ENCODE measurements around the gene NELFA.
A peak's percentile ranks its signal among the peaks of the same experiment; 100 is the strongest.

The NELFA gene

DNA sequence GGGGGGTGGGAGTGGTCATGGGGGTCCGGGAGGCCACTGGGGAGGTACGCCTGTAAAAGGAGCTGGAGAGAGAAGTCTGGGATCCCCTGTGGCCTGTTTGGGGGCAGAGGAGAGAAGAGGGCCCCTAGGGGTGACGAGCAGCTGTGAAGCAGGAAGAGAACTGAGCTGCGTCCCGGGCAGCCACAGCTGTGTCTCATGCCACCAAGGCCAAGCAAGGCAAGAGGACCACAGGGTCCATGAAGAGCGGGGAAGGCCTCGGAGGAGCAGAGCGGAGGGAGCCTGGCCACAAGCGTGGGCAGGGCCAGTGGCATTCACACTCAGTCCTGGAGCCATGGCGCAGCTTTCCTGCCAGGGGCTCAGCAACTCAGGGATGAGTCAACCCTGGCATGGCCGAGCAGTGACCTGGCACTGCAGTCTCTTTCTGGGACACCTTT lies 36.8 kb upstream of the NELFA start:
- TF ChIP-seq TCF4 (CRISPR knock-in tag; IDR thresholded peaks at IDR 0.05; ENCODE audit: borderline replicate concordance): no peak
- TF ChIP-seq ZNF565 (CRISPR knock-in tag; conservative IDR thresholded peaks at IDR 0.05; ENCODE audit: low read depth): no peak
- TF ChIP-seq BACH2 (CRISPR knock-in tag; IDR thresholded peaks at IDR 0.05; ENCODE audit: borderline replicate concordance): no peak
- TF ChIP-seq, protein P1, sequence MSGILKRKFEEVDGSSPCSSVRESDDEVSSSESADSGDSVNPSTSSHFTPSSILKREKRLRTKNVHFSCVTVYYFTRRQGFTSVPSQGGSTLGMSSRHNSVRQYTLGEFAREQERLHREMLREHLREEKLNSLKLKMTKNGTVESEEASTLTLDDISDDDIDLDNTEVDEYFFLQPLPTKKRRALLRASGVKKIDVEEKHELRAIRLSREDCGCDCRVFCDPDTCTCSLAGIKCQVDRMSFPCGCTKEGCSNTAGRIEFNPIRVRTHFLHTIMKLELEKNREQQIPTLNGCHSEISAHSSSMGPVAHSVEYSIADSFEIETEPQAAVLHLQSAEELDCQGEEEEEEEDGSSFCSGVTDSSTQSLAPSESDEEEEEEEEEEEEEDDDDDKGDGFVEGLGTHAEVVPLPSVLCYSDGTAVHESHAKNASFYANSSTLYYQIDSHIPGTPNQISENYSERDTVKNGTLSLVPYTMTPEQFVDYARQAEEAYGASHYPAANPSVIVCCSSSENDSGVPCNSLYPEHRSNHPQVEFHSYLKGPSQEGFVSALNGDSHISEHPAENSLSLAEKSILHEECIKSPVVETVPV (CRISPR knock-in tag; IDR thresholded peaks at IDR 0.05): no peak
- no peak for TF ChIP-seq SNAI2 (CRISPR knock-in tag; IDR thresholded peaks at IDR 0.05)
- no peak for TF ChIP-seq RARB (CRISPR knock-in tag; IDR thresholded peaks at IDR 0.05)
- no peak for TF ChIP-seq TSHZ2 (CRISPR knock-in tag; IDR thresholded peaks at IDR 0.05)
- TF ChIP-seq, protein P2, sequence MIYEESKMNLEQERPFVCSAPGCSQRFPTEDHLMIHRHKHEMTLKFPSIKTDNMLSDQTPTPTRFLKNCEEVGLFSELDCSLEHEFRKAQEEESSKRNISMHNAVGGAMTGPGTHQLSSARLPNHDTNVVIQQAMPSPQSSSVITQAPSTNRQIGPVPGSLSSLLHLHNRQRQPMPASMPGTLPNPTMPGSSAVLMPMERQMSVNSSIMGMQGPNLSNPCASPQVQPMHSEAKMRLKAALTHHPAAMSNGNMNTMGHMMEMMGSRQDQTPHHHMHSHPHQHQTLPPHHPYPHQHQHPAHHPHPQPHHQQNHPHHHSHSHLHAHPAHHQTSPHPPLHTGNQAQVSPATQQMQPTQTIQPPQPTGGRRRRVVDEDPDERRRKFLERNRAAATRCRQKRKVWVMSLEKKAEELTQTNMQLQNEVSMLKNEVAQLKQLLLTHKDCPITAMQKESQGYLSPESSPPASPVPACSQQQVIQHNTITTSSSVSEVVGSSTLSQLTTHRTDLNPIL (CRISPR knock-in tag; IDR thresholded peaks at IDR 0.05; ENCODE audit: low read depth): no peak
- TF ChIP-seq TOX (CRISPR knock-in tag; IDR thresholded peaks at IDR 0.05; ENCODE audit: borderline replicate concordance): no peak
- TF ChIP-seq, protein P3, sequence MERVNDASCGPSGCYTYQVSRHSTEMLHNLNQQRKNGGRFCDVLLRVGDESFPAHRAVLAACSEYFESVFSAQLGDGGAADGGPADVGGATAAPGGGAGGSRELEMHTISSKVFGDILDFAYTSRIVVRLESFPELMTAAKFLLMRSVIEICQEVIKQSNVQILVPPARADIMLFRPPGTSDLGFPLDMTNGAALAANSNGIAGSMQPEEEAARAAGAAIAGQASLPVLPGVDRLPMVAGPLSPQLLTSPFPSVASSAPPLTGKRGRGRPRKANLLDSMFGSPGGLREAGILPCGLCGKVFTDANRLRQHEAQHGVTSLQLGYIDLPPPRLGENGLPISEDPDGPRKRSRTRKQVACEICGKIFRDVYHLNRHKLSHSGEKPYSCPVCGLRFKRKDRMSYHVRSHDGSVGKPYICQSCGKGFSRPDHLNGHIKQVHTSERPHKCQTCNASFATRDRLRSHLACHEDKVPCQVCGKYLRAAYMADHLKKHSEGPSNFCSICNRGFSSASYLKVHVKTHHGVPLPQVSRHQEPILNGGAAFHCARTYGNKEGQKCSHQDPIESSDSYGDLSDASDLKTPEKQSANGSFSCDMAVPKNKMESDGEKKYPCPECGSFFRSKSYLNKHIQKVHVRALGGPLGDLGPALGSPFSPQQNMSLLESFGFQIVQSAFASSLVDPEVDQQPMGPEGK (CRISPR knock-in tag; IDR thresholded peaks at IDR 0.05; ENCODE audit: borderline replicate concordance): no peak
- no peak for TF ChIP-seq PPARA (CRISPR knock-in tag; IDR thresholded peaks at IDR 0.05; ENCODE audit: borderline replicate concordance)
- TF ChIP-seq CSDC2 (CRISPR knock-in tag; IDR thresholded peaks at IDR 0.05): no peak
- no peak for TF ChIP-seq ARNTL (CRISPR knock-in tag; IDR thresholded peaks at IDR 0.05; ENCODE audit: borderline replicate concordance, low read depth)
- no peak for TF ChIP-seq ZFP3 (CRISPR knock-in tag; IDR thresholded peaks at IDR 0.05)
- TF ChIP-seq ZNF70 (CRISPR knock-in tag; IDR thresholded peaks at IDR 0.05): no peak
- TF ChIP-seq OSR1 (CRISPR knock-in tag; IDR thresholded peaks at IDR 0.05): no peak
- TF ChIP-seq ZC3H10 (CRISPR knock-in tag; IDR thresholded peaks at IDR 0.05): no peak
- TF ChIP-seq POU6F1 (CRISPR knock-in tag; IDR thresholded peaks at IDR 0.05; ENCODE audit: borderline replicate concordance, low read depth): no peak
- no peak for TF ChIP-seq ZNF8 (CRISPR knock-in tag; IDR thresholded peaks at IDR 0.05)
- ATAC-seq: peak; percentile 30; the same call in 2 of the 3 replicates

- no peak for ATAC-seq
- TF ChIP-seq ZC3H10 (CRISPR knock-in tag; IDR thresholded peaks at IDR 0.05): no peak
- TF ChIP-seq, protein P3 (CRISPR knock-in tag; IDR thresholded peaks at IDR 0.05; ENCODE audit: borderline replicate concordance): no peak
- no peak for TF ChIP-seq ESRRG (CRISPR knock-in tag; IDR thresholded peaks at IDR 0.05)
- TF ChIP-seq OSR1 (CRISPR knock-in tag; IDR thresholded peaks at IDR 0.05): no peak
- TF ChIP-seq RARB (CRISPR knock-in tag; IDR thresholded peaks at IDR 0.05): no peak
- no peak for TF ChIP-seq PPARA (CRISPR knock-in tag; IDR thresholded peaks at IDR 0.05; ENCODE audit: borderline replicate concordance)
- no peak for TF ChIP-seq CSDC2 (CRISPR knock-in tag; IDR thresholded peaks at IDR 0.05)
- TF ChIP-seq POU6F1 (CRISPR knock-in tag; IDR thresholded peaks at IDR 0.05; ENCODE audit: borderline replicate concordance, low read depth): no peak
- TF ChIP-seq ARNTL (CRISPR knock-in tag; IDR thresholded peaks at IDR 0.05; ENCODE audit: borderline replicate concordance, low read depth): no peak
- TF ChIP-seq BACH2 (CRISPR knock-in tag; IDR thresholded peaks at IDR 0.05; ENCODE audit: borderline replicate concordance): no peak
- TF ChIP-seq, protein P1 (CRISPR knock-in tag; IDR thresholded peaks at IDR 0.05): no peak
- no peak for TF ChIP-seq TCF4 (CRISPR knock-in tag; IDR thresholded peaks at IDR 0.05; ENCODE audit: borderline replicate concordance)
- no peak for TF ChIP-seq GLIS3 (CRISPR knock-in tag; IDR thresholded peaks at IDR 0.05)
- no peak for TF ChIP-seq ZFP3 (CRISPR knock-in tag; IDR thresholded peaks at IDR 0.05)
Observed at GRCh38 chr4:2044542-2045517, 36.1 kb upstream of the NELFA start.
